ENCODE results near the gene FAM221A. TPM values are rescaled to one million over a fixed set of nuclear protein-coding genes. Genes with fewer than 3 reads are reported as not detected.

FAM221A gene
- total RNA-seq, 1 experiment from 2014 or later = 0.44 TPM

DNA sequence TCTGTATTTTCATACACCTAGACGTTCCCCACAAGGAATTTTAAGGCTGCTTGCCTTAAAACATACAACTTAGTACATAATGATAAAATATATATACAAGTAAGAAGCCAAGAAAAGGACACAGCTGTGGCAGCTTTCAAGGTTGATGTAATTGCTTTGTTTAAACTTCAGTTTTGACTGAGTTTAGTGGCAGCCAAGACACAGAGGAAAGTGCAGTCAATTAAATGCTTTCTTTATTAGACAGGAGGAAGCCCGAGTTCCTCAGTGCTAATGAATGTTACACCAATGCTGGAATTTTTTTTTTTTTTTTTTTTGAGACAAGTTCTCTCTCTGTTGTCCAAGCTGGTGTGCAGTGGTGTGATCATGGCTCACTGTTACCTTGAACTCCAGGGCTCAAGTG, 18.8 kb downstream of the FAM221A start:
- Mint-ChIP-seq H3K4me3 (ENCODE audit: unreplicated experiment) (no peak overlapping the region), H3K36me3 (ENCODE audit: insufficient read depth, unreplicated experiment) (no peaks in the 10 kb centered on the region), H3K4me1 (ENCODE audit: insufficient read depth, unreplicated experiment) (peaks cover 8% of the 10 kb centered on the region), H3K27ac (ENCODE audit: low read depth, unreplicated experiment) (no peak overlapping the region), H3K9me3 (ENCODE audit: unreplicated experiment) (no peaks in the 10 kb centered on the region), H3K27me3 (ENCODE audit: insufficient read depth, unreplicated experiment) (no peaks in the 10 kb centered on the region)
- POLR2A ChIA-PET = no interaction called here
- no peak for DNase-seq (ENCODE audit: unreplicated experiment)
- CTCF ChIA-PET = interaction anchor here (0.6 to 1.5 kb wide), 6 partner anchors 16 to 162 kb away, joined by 3 to 6 read pairs (median 4); no protein-coding TSS in a partner anchor
- BruUV-seq (replicated peaks) = no TSS peak
- TF ChIP-seq, protein P1, sequence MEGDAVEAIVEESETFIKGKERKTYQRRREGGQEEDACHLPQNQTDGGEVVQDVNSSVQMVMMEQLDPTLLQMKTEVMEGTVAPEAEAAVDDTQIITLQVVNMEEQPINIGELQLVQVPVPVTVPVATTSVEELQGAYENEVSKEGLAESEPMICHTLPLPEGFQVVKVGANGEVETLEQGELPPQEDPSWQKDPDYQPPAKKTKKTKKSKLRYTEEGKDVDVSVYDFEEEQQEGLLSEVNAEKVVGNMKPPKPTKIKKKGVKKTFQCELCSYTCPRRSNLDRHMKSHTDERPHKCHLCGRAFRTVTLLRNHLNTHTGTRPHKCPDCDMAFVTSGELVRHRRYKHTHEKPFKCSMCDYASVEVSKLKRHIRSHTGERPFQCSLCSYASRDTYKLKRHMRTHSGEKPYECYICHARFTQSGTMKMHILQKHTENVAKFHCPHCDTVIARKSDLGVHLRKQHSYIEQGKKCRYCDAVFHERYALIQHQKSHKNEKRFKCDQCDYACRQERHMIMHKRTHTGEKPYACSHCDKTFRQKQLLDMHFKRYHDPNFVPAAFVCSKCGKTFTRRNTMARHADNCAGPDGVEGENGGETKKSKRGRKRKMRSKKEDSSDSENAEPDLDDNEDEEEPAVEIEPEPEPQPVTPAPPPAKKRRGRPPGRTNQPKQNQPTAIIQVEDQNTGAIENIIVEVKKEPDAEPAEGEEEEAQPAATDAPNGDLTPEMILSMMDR (IDR thresholded peaks at IDR 0.05; ENCODE audit: unreplicated experiment) = no peak
- intact Hi-C loops (cut with micrococcal nuclease) = no loop called here

GRCh38 chr7:23700046-23700445, 20.0 kb downstream of the FAM221A start:
- ChIA-PET CTCF (interaction anchor here (0.6 to 1.5 kb wide), 3 partner anchors 15 to 160 kb away, joined by 3 to 6 read pairs (median 3); no protein-coding TSS in a partner anchor), POLR2A (no interaction called here)
- no TSS peak for BruUV-seq (replicated peaks)
- peaks cover 8% of the 10 kb centered on the region for H3K4me1 Mint-ChIP-seq (ENCODE audit: insufficient read depth, unreplicated experiment)
- TF ChIP-seq, protein P1 (IDR thresholded peaks at IDR 0.05; ENCODE audit: unreplicated experiment) = no peak
- no peak for DNase-seq (ENCODE audit: unreplicated experiment)
- no peak overlapping the region for H3K4me3 Mint-ChIP-seq (ENCODE audit: unreplicated experiment)
- intact Hi-C loops (cut with micrococcal nuclease) = no loop called here
- H3K27ac Mint-ChIP-seq (ENCODE audit: low read depth, unreplicated experiment) = no peak overlapping the region
- H3K36me3 Mint-ChIP-seq (ENCODE audit: insufficient read depth, unreplicated experiment) = no peaks in the 10 kb centered on the region
- H3K27me3 Mint-ChIP-seq (ENCODE audit: insufficient read depth, unreplicated experiment) = no peaks in the 10 kb centered on the region
- no peaks in the 10 kb centered on the region for H3K9me3 Mint-ChIP-seq (ENCODE audit: unreplicated experiment)

GRCh38 chr7:23709081-23709750, 29.2 kb downstream of the FAM221A start:
- no peaks in the 10 kb centered on the region for H3K27me3 Mint-ChIP-seq (ENCODE audit: insufficient read depth, unreplicated experiment)
- BruUV-seq (replicated peaks) = no TSS peak
- no peak overlapping the region for H3K27ac Mint-ChIP-seq (ENCODE audit: low read depth, unreplicated experiment)
- TF ChIP-seq, protein P1 (IDR thresholded peaks at IDR 0.05; ENCODE audit: unreplicated experiment) = no peak
- H3K4me3 Mint-ChIP-seq (ENCODE audit: unreplicated experiment) = no peak overlapping the region
- intact Hi-C loops (cut with micrococcal nuclease) = no loop called here
- H3K9me3 Mint-ChIP-seq (ENCODE audit: unreplicated experiment) = peaks cover 8% of the 10 kb centered on the region
- POLR2A ChIA-PET = interaction anchor here (0.6 to 1.2 kb wide), 3 partner anchors 113 to 138 kb away, joined by 3 read pairs; no protein-coding TSS in a partner anchor
- peaks cover 17% of the 10 kb centered on the region for H3K4me1 Mint-ChIP-seq (ENCODE audit: insufficient read depth, unreplicated experiment)
- no peaks in the 10 kb centered on the region for H3K36me3 Mint-ChIP-seq (ENCODE audit: insufficient read depth, unreplicated experiment)
- DNase-seq (ENCODE audit: unreplicated experiment) = no peak
- CTCF ChIA-PET = interaction anchor here (0.6 to 9.7 kb wide), 7 partner anchors 12 to 436 kb away, joined by 4 to 175 read pairs (median 7); partner anchors contain the start of gene CCDC126

GRCh38 chr7:23710000-23710399, 30.0 kb downstream of the FAM221A start, which contains the start of gene STK31:
Gene STK31 (plus strand): TSS chr7:23710219. CDS start chr7:23710286, 67 bp downstream.
- H3K27ac Mint-ChIP-seq (ENCODE audit: low read depth, unreplicated experiment) = no peak within 1 kb of the TSS
- H3K36me3 Mint-ChIP-seq (ENCODE audit: insufficient read depth, unreplicated experiment) = no peaks in the 10 kb centered on the region
- H3K9me3 Mint-ChIP-seq (ENCODE audit: unreplicated experiment) = peaks cover 8% of the 10 kb centered on the region
- ChIA-PET CTCF (interaction anchor here (1.1 to 9.7 kb wide), 7 partner anchors 13 to 437 kb away, joined by 3 to 175 read pairs (median 7); no protein-coding TSS in a partner anchor), POLR2A (interaction anchor here (0.6 to 1.2 kb wide), 3 partner anchors 113 to 139 kb away, joined by 3 read pairs; no protein-coding TSS in a partner anchor)
- H3K4me3 Mint-ChIP-seq (ENCODE audit: unreplicated experiment) = no peak within 1 kb of the TSS
- no peak for DNase-seq (ENCODE audit: unreplicated experiment)
- BruUV-seq (replicated peaks) = no TSS peak
- H3K27me3 Mint-ChIP-seq (ENCODE audit: insufficient read depth, unreplicated experiment) = no peaks in the 10 kb centered on the region
- peaks cover 17% of the 10 kb centered on the region for H3K4me1 Mint-ChIP-seq (ENCODE audit: insufficient read depth, unreplicated experiment)
- TF ChIP-seq, protein P1 (IDR thresholded peaks at IDR 0.05; ENCODE audit: unreplicated experiment) = no peak
- intact Hi-C loops (cut with micrococcal nuclease) = loop anchor here (5.0 kb wide), 1 partner anchor 672 kb away; no protein-coding TSS in a partner anchor

Measured in MCF 10A (cell line).